GM21723 (cell line): ENCODE measurements around the gene ZBTB48.

Experiments used
- ATAC-seq: cut with Tn5 transposase; IDR thresholded peaks from one replicate; pipeline ENCODE4 v1.9.1; 2021; ENCODE audit warnings: mild to moderate bottlenecking, moderate library complexity; ENCODE audit not compliant: unreplicated experiment

Gene ZBTB48

GRCh38 chr1:6572653-6573383, 7.0 kb upstream of the ZBTB48 start:
- no peak for ATAC-seq

DNA sequence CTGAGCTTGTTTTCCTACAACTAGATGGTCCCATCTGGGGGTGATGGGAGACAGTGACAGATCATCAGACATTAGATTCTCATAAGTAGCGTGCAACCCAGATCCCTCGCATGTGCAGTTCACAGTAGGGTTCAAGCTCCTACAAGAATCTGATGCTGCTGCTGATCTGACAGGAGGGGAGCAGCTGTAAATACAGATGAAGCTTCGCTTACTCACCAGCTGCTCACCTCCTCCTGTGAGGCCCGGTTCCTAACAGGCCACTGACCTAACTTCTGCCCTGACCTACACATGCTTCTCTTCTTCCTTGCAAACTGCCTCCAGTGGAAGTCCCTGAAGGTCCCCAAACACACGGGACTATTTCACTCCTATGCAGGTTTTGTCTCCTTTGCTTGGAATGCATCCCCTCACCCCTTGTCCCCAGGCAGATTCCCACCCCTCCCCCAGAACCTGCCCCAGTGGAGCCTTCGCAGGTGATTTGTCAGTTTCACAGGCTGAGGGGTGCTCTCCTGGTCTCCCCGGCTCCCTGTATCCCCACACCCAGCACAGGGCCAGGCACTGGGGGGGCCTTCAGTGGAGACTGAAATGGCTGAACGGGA, 5.7 kb upstream of the ZBTB48 start:
- ATAC-seq = no peak

GRCh38 chr1:6574818-6575217, 5.0 kb upstream of the ZBTB48 start:
- ATAC-seq = no peak

GRCh38 chr1:6577831-6578525, 1.8 kb upstream of the ZBTB48 start:
- ATAC-seq = no peak

DNA sequence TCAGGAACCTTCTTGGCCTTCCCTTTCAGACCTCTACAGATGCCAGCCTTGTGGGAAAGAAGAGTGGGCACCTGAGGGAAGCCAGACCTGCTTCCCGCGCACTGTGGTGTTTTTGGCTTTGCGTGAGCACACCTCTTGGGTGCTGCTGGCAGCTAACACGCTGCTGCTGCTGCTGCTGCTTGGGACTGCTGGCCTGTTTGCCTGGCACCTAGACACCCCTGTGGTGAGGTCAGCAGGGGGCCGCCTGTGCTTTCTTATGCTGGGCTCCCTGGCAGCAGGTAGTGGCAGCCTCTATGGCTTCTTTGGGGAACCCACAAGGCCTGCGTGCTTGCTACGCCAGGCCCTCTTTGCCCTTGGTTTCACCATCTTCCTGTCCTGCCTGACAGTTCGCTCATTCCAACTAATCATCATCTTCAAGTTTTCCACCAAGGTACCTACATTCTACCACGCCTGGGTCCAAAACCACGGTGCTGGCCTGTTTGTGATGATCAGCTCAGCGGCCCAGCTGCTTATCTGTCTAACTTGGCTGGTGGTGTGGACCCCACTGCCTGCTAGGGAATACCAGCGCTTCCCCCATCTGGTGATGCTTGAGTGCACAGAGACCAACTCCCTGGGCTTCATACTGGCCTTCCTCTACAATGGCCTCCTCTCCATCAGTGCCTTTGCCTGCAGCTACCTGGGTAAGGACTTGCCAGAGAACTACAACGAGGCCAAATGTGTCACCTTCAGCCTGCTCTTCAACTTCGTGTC, 995 bp upstream of the ZBTB48 start:
- ATAC-seq = no peak

GRCh38 chr1:6580119-6580592, 362 bp downstream of the ZBTB48 start:
- ATAC-seq = no peak

DNA sequence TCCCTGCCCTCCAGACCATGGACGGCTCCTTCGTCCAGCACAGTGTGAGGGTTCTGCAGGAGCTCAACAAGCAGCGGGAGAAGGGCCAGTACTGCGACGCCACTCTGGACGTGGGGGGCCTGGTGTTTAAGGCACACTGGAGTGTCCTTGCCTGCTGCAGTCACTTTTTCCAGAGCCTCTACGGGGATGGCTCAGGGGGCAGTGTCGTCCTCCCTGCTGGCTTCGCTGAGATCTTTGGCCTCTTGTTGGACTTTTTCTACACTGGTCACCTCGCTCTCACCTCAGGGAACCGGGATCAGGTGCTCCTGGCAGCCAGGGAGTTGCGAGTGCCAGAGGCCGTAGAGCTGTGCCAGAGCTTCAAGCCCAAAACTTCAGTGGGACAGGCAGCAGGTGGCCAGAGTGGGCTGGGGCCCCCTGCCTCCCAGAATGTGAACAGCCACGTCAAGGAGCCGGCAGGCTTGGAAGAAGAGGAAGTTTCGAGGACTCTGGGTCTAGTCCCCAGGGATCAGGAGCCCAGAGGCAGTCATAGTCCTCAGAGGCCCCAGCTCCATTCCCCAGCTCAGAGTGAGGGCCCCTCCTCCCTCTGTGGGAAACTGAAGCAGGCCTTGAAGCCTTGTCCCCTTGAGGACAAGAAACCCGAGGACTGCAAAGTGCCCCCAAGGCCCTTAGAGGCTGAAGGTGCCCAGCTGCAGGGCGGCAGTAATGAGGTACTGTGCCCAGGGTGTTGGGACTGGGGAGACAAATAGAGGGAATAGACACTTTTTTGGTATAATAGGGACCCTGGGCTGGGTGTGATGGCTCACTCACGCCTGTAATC, 1.0 kb downstream of the ZBTB48 start:
- ATAC-seq = no peak

DNA sequence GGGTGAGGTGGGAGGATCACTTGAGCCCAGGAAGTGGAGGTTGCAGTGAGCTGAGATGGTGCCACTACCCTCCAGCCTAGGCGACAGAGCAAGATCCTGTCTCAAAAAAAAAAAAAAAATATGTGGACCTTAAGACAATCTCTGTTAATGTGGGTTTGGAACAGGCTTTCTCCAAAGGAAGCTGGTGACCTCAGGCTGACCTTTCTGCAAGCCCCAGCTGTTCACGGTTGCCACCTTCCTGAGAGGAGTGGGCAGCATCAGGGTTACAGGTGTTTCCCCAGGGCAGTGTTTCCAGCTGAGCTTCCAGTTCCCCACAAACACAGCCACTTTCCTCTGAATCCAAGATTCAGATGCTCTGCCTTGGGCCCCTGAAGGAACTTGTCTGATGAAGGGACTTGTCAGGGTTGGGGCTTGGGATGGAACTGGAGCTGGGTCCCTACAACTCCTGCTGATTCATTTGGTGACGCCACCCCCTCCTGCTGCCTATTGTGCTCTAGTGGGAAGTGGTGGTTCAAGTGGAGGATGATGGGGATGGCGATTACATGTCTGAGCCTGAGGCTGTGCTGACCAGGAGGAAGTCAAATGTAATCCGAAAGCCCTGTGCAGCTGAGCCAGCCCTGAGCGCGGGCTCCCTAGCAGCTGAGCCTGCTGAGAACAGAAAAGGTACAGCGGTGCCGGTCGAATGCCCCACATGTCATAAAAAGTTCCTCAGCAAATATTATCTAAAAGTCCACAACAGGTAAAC, 1.9 kb downstream of the ZBTB48 start:
- ATAC-seq = no peak

GRCh38 chr1:6582370-6582769, 2.6 kb downstream of the ZBTB48 start:
- no peak for ATAC-seq

DNA sequence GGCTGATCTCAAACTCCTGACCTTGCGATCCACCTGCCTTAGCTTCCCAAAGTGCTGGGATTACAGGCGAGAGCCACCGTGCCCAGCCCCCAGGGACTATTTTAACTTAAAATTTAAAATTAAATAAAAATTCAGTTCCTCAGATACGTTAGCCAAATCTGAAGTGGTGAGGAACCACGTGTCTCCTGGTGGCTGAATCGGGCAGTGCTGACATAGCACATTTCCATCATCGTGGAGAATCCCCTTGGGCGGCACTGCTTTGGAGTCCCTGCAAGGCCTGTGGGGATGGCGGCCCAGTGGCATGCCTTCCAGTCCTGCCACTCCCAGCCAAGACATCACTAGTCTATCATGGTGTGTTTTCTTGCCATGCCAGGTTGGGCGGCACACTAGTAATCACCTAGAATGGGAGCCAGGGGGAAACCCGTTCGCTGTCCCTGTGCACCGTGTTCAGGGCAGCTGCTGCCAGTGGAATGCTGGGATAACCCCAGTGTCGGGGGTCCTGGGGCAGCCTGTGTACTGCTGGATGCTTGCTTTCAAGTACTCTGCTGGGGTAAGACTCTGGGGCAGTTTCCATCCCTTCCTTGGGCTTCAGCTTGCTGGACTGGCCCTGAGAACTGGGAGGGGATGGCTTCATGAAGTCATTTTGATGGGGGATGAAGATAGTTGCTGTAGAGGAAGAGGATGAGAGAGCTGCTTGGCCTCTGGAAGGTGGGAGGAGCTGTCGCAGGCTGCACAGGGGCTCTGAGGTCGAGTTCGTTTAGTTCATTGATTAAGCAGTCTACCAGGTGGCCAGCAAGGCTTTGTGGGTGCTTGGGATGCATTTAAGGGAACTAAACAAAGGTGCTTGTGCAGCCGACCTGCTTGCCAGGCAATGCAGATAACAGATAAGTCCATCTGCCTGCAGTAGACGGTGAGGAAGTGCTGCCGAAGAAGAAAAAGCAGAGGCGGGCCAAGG, 4.6 kb downstream of the ZBTB48 start:
- ATAC-seq = no peak

- no peak for ATAC-seq
Measured at GRCh38 chr1:6585081-6585722, 5.4 kb downstream of the ZBTB48 start.

- no peak for ATAC-seq
Measured at GRCh38 chr1:6585841-6586240, 6.0 kb downstream of the ZBTB48 start.

GRCh38 chr1:6586404-6586816, 6.6 kb downstream of the ZBTB48 start:
- no peak for ATAC-seq

GRCh38 chr1:6587261-6588005, 7.6 kb downstream of the ZBTB48 start:
- no peak for ATAC-seq

DNA sequence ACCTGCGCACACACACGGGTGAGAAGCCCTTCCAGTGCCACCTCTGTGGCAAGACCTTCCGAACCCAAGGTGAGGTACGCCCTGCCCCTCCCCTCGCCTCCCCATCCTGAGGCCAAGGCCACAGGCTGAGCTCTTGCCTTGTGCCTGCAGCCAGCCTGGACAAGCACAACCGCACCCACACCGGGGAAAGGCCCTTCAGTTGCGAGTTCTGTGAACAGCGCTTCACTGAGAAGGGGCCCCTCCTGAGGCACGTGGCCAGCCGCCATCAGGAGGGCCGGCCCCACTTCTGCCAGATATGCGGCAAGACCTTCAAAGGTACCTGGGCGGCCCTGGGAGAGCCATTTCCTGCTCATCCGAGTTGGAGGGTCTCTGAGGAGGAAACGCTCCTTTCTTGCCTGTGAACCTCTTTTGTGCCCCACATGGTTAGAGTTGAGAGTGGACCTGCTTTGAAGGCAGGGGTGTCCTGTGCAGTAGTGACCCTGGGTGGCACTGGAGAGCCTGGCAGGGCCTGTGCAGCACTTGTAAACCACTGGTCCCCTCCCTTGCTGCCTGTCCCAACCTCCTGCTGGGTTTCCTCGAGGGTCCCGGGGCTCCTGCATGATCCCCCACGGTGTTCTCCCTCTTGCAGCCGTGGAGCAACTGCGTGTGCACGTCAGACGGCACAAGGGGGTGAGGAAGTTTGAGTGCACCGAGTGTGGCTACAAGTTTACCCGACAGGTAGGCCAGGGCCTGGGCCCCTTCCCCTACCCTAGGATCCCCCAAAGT, 8.5 kb downstream of the ZBTB48 start:
- ATAC-seq = no peak

DNA sequence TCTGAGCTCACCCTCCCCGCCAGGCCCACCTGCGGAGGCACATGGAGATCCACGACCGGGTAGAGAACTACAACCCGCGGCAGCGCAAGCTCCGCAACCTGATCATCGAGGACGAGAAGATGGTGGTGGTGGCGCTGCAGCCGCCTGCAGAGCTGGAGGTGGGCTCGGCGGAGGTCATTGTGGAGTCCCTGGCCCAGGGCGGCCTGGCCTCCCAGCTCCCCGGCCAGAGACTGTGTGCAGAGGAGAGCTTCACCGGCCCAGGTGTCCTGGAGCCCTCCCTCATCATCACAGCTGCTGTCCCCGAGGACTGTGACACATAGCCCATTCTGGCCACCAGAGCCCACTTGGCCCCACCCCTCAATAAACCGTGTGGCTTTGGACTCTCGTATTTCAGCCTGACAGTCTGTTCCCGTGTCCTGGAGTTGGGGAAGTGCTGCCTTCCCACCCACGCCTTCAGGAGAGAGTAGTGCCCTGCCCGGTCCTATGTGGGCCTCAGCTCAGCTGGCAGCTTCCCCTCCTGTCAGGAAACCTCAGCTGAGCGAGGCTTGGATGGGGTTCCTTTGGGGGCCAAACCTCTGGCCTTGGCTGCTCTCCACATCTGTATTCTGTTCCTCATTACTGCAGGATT, 9.2 kb downstream of the ZBTB48 start:
- no peak for ATAC-seq
